DMS79 treated with DMSO at 0.1 percent for 48 hours (cell line): Measurements from ENCODE around the gene RALA.
A peak's percentile ranks its signal among the peaks of the same experiment; 100 is the strongest.
"Not testable (repeated sequence)": the region's sequence is repeated elsewhere in the genome, so short reads cannot be mapped to it uniquely, and the experiment has no call there.

ENCODE experiments used
- DNase-seq: peaks from one replicate; lab custom pipeline; 2025; lab: John Stamatoyannopoulos, UW

The RALA gene

GRCh38 chr7:39683216-39683845, 60.0 kb downstream of the RALA start:
- DNase-seq, result peak; percentile 8

GRCh38 chr7:39686261-39686924, 63.0 kb downstream of the RALA start:
- DNase-seq, result no peak

- no peak for DNase-seq
Measured at GRCh38 chr7:39688611-39689480, 65.5 kb downstream of the RALA start.

GRCh38 chr7:39691821-39692220, 68.4 kb downstream of the RALA start:
- DNase-seq, result no peak

GRCh38 chr7:39693086-39693485, 69.7 kb downstream of the RALA start:
- DNase-seq, result not testable (repeated sequence)

- DNase-seq, result no peak
Measured at GRCh38 chr7:39693812-39694211, 70.4 kb downstream of the RALA start.

GRCh38 chr7:39695852-39696586, 72.6 kb downstream of the RALA start:
- DNase-seq, result no peak

- DNase-seq, result no peak
Measured at GRCh38 chr7:39696631-39697030, 73.3 kb downstream of the RALA start.

GRCh38 chr7:39697483-39697882, 74.1 kb downstream of the RALA start:
- DNase-seq, result no peak

GRCh38 chr7:39700165-39700564, 76.8 kb downstream of the RALA start:
- DNase-seq, result no peak

GRCh38 chr7:39700932-39701331, 77.6 kb downstream of the RALA start:
- no peak for DNase-seq

GRCh38 chr7:39702133-39702532, 78.8 kb downstream of the RALA start:
- DNase-seq, result no peak

- no peak for DNase-seq
Measured at GRCh38 chr7:39703144-39703543, 79.8 kb downstream of the RALA start.

GRCh38 chr7:39709029-39709428, 85.7 kb downstream of the RALA start:
- DNase-seq, result no peak

GRCh38 chr7:39709768-39710311, 86.5 kb downstream of the RALA start:
- DNase-seq, result peak; percentile 88

GRCh38 chr7:39712751-39713150, 89.4 kb downstream of the RALA start:
- no peak for DNase-seq

- no peak for DNase-seq
Measured at GRCh38 chr7:39714447-39715091, 91.2 kb downstream of the RALA start.

- peak; percentile 97 for DNase-seq
Measured at GRCh38 chr7:39720586-39720985, 97.2 kb downstream of the RALA start.

GRCh38 chr7:39721345-39721744, 98.0 kb downstream of the RALA start:
- no peak for DNase-seq

- no peak for DNase-seq
Measured at GRCh38 chr7:39721919-39722597, 98.7 kb downstream of the RALA start.
